GM23338 (cell line): ENCODE data around the gene MOB3B.

Experiments
- CREB1 ChIP-seq: fragments of 250-450 bp; sonication (Bioruptor Pico); IDR thresholded peaks from 2 replicates; pipeline ENCODE4 v1.5.0; 2020; ENCODE audit warnings: low read depth, mild to moderate bottlenecking, moderate library complexity
- CTCF ChIP-seq, 2 experiments: fragments of 200-600 bp in 1 of 2; sonication (generic) in 1 of 2; conservative IDR thresholded peaks; 2 replicates each; pipeline versions ENCODE4 v1.5.1 to v1.6.1; 2016 to 2017; ENCODE audit warnings: antibody characterized with exemption in 2 of 2, low read depth in 2 of 2, mild to moderate bottlenecking in 2 of 2, moderate library complexity in 1 of 2
- EZH2 ChIP-seq: fragments of 200-600 bp; sonication (generic); IDR thresholded peaks from one replicate; pipeline ENCODE4 v1.8.0; 2017; ENCODE audit warnings: antibody characterized with exemption, mild to moderate bottlenecking, low read depth; ENCODE audit not compliant: unreplicated experiment
- EZH2phosphoT487 ChIP-seq: fragments of 200-600 bp; sonication (generic); IDR thresholded peaks from one replicate; pipeline ENCODE4 v1.8.1; 2018; ENCODE audit warnings: antibody characterized with exemption; ENCODE audit not compliant: unreplicated experiment
- JUNB ChIP-seq: IDR thresholded peaks from one replicate; pipeline ENCODE4 v1.6.1; 2016; ENCODE audit warnings: antibody characterized with exemption; ENCODE audit not compliant: unreplicated experiment
- NANOG ChIP-seq: IDR thresholded peaks from 2 replicates; pipeline ENCODE4 v1.6.1; 2016; ENCODE audit warnings: antibody characterized with exemption, borderline replicate concordance
- POLR2AphosphoS5 ChIP-seq: IDR thresholded peaks from 2 replicates; pipeline ENCODE4 v1.6.1; 2016; ENCODE audit warnings: antibody characterized with exemption, low read depth
- REST ChIP-seq: IDR thresholded peaks from one replicate; pipeline ENCODE4 v1.6.1; 2018; ENCODE audit warnings: antibody characterized with exemption; ENCODE audit not compliant: unreplicated experiment
- ZNF114 ChIP-seq: fragments of 250-450 bp; sonication (Bioruptor Pico); IDR thresholded peaks from 2 replicates; pipeline ENCODE4 v1.5.0; 2020; ENCODE audit warnings: mild to moderate bottlenecking, moderate library complexity

- TF ChIP-seq CTCF (conservative IDR thresholded peaks at IDR 0.05; ENCODE audit: low read depth in 2 of 2) (no peak), JUNB (no peak), EZH2 (no peak), ZNF114 (CRISPR knock-in tag) (no peak), POLR2AphosphoS5 (no peak), REST (no peak), CREB1 (no peak), EZH2phosphoT487 (no peak), NANOG (no peak)
These were observed 193.5 kb downstream of the MOB3B start for GRCh38 chr9:27336126-27336525.
